GM18858 (cell line): ENCODE data around the gene MAPK8IP1.

ENCODE experiments used
- ATAC-seq: cut with Tn5 transposase; IDR thresholded peaks from one replicate; pipeline ENCODE4 v1.9.1; 2021; ENCODE audit not compliant: unreplicated experiment

The MAPK8IP1 gene

DNA sequence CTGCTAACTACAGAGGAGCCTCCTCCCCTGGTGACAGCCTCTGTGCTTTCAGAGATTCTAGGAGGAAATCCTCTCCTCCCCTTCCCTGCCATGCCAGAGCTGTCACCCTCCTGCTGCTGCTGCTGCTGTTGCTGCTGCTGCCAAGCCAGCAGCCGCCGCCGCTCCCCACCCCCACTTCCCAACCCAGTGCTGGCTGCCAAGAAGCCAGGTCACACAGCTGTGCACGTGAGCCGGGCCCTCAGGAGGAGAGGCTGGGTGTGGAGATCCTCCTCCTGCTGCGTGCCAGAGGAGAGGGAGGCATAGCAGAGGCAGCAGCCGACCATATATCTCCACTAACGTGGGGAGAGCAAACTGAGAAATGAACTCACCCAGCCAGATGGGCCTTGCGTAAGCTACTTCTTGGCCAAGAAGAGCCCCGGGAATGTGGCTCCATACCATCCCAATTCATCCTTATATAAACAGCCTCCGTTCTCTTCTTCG is 25.8 kb upstream of the MAPK8IP1 start:
- ATAC-seq, result no peak

DNA sequence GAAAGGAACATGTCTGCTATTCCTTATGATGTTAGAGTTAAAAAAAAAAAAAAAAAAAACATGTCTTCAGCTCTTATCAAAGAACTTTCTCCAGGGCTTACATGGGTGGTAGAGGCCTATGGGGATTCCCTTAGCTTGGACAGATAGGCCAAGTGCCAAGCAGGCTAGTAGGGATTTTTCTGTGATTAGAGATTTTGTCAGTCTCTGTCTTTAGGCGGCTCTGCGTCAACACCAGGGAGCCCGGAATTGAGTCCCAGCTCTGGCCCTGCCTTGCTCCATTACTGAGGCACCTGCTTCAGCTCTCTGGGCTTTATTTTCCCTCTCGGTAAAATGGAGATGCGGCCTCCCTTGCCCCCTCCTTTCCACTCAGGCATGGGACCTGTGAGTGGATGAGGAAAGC is 25.1 kb upstream of the MAPK8IP1 start:
- ATAC-seq, result no peak

DNA sequence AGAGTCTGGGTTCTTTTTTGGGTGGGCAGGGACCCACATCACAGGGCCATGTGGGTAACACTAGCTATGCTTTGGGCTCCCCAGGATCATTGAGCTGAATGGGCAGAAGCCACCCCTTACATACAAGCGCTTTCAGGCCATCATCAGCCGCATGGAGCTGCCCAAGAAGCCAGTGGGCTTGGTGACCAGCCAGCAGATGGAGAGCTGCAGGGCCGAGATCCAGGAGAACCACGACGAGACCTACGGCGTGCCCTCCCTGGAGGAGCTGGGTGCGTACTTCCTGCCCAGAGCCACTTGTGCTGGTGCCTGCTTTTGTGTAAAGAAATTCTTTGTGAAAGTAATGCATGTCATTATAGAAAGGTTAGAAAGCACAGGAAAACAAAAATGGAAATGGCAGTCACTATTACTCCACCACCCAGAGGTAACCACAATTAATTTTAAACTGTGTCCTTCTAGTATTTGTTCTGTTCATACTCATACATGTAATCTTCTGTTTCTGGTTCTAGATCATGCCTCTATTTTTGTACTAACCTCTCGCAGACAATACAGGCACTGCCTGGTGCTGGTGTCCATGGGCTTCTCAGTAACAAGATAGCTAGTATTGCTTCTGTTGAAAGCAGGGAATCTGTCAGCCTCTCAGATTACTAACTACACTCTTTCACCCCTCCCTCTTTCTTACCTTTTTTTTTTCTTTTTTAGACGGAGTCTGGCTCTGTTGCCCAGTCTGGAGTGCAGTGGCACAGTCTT is 24.5 kb upstream of the MAPK8IP1 start:
- ATAC-seq, result no peak

DNA sequence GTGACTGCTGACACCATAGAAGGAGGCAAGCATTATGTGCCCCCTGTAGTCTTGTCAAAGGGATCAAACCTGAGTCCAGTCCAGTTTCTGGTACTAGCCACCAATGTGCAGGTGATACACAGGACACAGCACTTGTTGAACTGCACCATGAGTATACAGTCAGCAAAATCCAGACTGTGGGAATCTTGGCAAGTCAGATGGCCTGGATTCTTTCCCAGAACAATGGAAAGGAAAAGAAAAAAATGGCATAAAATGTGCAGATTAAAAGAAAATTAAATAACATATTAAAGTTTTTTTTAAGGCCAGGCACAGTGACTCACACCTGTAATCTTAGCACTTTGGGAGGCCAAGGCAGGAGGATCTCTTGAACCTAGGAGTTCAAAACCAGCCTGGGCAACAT is 21.4 kb upstream of the MAPK8IP1 start:
- no peak for ATAC-seq

DNA sequence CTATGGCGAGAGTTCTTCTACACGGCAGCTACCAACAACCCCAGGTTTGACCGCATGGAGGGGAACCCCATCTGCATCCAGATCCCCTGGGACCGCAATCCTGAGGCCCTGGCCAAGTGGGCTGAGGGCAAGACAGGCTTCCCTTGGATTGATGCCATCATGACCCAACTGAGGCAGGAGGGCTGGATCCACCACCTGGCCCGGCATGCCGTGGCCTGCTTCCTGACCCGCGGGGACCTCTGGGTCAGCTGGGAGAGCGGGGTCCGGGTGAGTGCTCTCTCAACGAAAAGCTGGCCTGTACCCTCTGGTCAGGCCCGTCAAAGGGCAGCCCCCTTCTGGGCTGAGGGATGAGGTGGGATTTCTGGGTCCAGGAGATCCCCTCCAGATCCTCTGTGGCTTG is 15.9 kb upstream of the MAPK8IP1 start:
- ATAC-seq, result no peak

DNA sequence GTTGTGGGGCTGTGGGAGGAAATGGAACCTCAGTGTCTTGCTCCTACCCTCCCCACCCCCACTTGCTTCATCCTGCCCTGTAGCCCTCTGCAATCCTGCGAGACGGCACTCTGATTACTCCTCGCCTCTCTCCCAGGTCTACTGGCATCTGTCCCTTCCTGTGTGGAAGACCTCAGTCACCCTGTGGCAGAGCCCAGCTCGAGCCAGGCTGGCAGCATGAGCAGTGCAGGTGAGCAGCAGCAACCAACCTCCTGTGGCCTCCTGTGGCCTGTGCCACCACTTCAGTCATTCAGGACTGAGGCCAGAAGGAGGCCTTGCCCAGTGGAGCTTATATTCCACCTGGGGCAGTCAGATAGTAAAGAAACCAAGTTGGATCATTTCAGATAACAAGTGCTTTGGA is 14.7 kb upstream of the MAPK8IP1 start:
- ATAC-seq, result no peak

DNA sequence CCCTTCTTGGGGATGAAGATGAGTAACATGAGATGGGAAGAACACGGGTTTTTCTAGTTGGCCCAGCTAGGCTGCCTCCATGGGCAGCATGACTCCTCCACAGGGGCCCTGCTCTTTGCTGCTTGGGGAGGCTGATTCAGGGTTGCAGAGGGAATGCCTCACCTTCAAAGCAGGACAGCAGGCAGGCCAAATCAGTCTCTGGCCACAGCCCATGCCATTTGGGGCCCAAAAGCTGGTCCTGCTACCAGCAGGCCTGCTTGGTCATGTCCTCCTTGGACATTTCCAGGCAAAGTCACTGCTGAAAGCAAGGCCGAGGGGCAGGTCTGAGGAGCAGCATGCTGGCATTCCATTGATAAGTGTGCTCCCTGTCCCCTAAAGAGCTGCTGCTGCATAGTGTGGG is 13.8 kb upstream of the MAPK8IP1 start:
- no peak for ATAC-seq

DNA sequence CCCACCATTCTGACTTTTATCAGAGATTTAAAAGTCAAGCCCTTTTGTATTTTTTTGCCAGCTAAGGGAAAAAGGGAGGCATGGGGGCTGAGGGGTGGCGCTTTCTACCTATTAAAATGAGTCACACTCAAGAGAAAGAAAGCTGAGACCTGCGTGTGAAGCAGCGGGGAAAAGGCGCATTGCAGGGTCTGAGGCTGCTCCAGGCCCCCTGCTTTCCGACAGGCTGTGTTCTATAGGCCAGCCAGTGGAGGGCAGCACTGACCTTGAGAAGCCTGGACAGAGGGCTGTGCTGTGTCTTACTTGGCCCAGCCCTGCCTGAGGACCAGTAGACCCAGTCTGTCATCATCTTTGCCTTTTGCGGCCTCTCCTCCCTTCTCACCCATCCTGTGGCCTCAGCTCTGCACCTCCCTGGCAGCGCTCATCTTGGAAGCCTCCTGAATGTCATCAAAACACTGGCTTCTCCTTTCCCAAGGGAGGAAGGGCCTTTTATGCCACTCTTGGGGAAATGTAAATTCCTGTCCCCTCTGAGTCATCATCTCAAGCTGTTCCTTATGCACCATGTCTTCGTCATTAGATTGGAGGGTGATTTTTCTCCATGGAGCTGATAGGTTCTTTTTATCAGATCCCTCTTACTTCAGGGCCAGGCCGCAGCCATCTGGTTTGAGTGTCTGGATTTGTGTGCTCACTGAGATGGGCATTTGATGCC is 12.6 kb upstream of the MAPK8IP1 start:
- ATAC-seq, result no peak

DNA sequence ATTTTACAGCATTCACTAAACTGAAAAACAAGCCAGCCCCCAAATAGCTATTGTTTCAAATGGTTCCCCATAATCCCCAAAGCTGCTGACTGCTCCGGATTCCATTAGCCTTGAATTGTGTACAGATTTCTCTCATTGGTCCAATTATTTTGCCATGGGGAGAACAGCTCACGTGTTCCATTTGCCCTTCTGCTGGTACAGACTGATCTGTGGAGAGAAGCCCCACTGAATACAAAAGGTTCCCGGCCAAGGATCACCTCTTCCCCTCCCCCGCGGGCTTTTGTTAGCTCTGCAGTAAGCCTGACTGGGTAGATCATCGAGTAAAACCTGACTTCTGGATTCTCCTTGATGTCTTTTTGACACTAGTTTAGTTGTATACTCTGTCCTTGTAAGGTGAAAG is 9.1 kb upstream of the MAPK8IP1 start:
- ATAC-seq, result no peak

DNA sequence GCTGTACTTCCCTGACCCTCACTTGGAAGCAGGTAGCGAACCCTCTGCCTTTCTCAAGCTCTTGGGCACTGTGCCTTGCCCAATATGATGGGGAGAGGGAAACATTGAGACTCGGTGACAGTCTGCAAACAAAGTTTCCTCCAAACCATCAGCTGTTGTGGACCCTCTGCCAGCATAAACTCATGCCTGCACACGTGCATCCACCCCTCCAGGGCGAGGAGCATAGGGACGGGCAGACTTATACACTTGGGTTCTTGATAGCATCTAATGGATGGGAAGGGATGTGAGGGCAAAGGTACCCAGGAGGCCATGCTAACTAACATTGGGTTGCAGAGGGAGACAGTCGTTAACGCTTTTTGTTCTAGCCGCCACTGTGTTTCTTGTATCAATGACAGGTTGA is 8.2 kb upstream of the MAPK8IP1 start:
- ATAC-seq, result no peak

DNA sequence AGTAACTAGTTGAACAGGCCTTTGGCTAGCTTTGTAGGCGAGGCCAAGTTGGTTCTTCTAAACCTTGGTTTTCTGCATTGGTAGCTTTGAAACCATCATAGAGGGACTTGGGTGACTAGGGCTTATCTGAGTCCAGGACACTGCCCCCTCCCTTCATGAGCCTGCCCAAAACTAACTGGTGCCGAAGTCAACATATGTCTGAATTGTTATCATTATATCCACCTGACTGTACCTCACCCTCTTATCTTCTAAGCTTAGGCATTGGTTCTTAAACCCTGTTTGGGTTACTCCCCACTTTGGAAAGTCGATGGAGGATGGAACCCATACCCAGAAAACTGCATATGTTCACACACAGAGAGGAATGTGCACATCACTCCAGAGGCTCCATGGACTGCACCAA is 7.6 kb upstream of the MAPK8IP1 start:
- no peak for ATAC-seq

DNA sequence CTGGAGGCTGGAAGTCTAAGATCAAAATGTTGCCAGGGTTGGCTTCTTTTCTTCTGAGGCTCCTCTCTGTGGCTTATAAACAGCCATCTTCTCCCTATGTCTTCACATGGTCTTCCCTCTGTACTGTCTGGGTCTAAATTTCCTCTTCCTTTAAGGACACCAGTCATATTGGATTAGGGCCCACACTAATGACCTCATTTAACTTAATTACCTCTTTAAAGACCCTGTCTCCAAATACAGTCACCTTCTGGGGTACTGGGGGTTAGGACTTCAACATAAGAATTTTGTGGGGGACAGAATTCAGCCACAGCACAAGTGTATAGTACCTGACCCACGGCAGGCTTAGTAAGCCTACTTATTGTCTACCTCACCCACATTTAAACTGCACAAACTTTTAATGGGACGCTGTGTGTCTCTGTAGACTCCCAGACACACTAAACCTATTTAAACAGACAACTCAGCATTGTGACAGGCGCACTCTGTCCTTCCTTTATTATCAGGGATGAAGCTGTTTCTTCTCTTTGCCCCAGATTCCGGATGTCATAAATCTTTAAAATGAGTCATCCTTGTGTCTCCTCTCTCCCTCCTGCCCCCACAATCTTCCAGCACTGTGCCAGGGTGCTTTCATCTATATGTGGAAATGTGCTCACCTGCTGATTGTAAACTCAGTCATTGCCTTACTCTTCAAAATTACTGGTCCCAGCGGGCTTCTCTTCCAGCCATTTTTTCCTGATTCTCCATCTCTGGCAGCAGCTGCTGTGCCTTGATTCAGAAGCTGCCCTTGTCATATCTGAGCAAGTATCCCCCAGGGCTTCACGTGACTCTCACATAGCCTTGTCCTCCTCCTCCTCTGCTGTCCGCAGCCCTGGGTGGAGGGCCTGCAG is 5.4 kb upstream of the MAPK8IP1 start:
- no peak for ATAC-seq

DNA sequence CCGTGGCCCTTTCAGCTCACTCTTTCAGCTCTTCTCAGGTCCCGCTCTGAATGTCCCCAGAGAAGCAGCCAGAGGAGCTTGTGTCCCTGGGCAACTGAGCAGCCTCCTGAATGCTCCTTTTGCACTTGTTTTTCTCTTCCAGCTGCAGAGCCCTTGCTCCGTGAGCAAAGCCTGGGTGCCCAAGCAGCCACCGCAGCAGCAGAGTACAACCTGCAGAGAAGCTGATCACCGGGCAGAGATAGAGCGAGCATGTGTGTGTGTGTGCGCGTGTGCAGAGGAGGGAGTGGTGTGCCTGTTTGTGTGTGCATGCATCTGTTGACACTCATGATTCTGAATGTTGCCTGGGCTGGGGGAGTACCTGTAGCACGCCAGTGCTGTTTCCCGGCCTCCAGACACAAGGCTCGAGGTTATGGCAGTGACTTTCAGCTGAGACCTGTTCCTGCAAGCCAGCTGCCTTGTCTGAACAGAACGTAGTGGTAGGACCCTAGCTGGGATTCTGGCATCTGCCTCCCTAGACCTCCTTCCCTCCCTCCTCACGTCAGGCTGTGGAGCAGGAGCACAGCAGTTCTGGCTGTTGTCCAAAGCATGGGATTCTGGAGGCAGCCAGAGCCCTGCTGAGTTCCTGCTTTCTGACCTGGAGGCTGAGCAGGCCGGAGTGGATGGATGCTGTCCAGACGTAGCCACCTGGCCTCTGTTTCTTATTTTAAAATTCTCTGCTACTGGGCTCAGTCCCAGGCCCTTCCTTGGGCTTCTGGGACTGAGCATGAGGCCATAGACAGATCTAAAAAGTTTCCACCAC is 4.5 kb upstream of the MAPK8IP1 start:
- ATAC-seq, result no peak

DNA sequence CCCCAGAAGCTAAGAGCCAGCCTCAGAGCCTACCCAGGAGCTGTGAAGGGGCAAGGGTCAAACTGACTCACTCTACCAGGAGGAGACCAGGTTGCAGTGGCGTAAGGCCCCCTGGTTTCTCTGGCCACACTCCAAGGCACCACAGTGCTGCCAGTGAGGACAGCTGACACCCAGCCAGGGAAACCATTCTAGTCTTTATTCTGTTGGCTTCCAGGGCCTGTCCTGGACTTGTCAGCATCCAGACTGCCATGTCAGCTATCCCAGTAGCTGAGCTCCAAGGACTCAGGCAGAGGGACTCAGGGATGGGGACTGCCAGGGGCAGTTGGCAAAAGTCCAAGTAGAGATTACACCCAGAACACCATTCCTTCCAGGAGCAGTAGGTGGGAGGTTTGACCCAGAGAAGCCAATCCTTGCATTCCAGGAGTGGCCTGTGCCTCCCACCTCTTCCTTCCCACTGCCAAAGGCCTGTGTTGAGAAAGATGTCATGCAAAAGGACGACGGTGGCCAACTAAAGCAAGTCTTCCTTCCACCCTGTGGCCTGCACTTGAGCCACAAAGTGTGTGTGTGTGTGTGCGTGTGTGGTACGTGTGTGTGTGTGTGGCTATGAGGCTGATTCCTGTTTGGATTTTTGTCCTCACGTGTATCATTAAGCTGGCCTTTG is 3.6 kb upstream of the MAPK8IP1 start:
- ATAC-seq, result no peak

DNA sequence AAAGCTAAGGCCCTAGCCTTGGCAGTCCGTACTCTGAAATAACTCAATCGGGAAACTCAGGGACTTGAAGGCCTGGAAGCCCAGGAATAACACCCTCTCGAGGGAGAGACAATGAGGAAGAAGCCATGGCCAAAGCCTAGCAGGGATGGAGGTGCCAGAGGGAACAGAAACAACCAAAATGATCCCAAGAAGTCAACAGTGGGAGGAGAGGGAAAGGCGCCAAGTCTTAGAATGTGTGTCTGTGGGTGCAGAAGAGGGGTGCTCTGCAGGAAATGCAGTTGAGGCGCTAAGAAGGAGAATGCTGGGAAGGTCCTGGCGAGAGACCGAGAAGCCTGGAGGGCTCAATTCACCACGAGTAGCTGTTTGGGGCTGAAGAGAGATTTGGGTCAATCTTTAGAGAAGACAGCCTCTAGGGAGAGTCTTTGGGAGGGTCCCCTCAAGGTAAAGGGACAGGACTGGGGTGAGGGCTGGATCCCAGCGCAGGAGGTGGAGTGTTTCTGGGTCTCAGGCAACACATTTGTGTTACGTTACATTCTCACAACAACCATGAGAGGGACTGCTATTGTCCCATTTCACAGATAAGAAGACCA is 760 bp upstream of the MAPK8IP1 start:
- ATAC-seq, result no peak

DNA sequence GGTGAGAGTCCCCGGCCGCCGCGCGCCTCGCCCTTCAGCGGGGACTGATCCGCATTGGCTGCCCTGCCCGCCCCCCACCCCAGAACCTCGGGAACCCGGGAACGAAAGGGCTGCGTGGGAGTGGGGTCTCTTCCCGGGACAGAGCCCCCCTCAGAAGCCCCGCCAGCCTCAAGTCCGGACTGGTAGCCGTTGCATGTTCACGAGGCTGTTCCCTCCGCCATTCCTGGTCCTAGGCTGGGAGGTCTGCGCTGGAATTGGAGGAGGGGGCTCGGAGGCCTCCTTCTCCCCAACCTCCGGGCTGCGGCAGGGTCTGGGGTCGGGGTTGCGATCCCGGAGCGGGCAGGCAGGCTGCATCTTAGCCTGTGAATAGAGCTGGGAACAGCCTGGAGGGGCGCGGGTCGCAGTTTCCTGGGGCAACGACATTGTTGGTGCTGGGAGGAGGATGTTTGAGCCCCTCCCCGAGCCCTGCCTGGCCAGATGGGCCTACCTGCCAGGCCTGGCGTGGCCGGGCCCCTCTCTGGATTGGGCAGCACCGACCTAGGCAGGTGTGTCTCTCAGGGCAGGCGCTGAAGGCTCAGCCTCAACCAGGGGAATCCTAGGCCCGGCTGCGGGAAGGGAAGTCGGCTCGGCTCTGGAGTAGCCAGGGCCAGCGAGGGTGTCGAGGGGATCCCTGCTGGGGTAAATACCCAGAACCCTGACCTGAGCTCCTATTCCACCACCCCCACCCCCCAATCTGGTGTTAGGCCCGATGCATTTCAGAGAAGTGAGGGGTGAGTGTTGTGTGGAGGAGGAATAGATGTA is 670 bp downstream of the MAPK8IP1 start:
- no peak for ATAC-seq

DNA sequence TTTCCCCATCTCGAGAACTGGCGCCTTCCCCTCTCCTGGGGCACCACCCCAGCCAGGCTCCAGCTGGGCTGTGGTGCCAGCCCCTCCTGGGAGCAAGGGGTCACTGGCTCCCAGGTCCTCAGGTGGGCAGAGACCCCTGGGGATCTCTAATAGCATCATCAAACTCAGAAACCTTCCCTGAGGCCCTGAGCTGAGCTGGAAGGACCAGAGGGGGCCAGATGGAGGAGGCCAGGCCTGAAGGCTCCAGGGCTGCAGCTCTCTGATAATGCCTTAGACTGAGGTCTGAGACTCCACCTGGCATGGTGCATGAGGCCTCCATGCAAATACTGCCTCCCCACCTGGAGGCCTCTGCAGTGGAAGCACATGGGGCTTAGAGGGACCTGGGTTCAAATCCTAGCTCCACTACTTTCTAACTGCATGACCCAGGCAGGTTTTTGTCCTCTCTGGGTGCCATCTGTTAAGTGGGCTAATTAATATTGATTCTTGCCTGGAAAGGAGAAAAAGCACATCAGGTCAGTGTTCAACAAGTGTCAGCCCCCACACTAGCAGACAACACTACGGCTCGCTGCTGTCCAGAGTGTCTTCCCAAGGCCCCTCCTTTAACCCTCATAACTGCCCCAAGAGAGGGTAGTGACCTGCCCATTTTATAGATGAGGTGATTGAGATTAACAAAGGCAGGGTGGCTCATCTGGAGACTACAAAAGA is 1.5 kb downstream of the MAPK8IP1 start:
- no peak for ATAC-seq

DNA sequence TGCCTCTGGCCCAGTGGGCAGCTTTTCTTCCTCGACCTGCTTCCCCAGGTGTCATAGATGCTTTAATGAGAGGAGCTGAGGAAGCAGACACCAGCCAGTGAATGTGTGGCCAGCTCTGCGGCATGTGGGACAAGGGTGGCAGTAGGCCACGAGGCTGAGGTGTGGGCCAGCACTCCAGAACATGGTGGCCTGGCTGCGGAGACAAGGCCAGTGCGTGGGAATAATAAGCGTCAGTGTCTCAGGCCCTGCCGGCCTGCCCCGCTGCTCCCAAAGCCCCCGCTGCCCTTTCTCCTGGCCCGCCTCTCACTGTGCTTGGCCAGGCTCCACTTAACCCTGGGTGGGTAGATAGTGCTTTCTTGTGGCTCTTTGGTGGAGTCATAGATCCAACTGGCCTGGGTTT is 2.1 kb downstream of the MAPK8IP1 start:
- no peak for ATAC-seq

DNA sequence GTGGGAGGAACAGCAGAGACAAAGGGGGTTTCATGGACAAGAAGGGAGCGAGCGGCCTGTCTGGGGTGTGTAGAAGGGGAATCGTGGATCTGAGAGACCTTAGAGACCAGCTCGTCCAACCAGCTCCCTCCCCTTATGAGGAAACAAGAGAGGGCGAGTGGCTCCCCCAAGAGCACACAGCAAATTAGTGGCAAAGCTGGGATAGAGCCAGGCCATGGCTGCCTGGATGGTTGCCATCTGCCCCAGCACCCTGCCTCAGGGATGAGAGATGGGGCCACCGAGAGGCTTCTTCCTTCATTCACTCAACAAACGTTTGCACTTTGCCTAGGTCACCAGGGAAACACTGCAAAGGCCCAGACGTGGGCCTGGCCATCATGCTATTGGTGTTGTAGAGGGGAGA is 4.1 kb downstream of the MAPK8IP1 start:
- ATAC-seq, result no peak
